ENCODE results near the gene SPATA16.
"Not testable (repeated sequence)": the region's sequence is repeated elsewhere in the genome, so short reads cannot be mapped to it uniquely, and the experiment has no call there.

SPATA16 gene

DNA sequence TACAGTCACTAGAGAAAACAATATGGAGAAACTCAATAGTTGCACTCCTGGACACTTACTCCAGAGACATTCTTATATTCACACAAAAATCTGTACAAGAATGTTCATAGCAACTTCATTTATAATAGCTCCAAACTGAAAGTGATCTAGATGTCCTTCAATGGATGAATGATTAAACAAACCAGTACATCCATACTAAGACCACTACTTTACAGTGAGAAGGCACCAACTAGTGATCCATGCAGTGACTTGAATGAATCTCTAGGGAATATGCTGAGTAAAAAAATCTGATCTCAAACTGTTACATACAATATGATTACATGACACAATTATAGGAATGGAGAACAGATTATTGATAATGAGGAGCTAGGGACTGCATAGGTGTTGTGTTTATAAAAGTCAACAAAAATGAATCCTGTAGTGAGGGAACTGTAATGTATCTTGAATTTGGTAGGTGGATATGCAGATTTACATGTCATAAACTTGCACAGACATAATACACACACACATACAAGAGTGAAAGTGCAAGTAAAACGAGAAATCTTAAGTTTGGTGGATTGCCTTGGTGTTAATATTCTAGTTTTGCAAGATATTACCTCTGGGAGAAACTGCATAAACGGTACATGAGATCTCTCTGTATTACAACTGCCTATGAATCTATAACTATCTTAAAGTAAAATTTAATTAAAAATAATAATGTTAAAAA lies 85.7 kb downstream of the SPATA16 start:
- no peak for DNase-seq

DNA sequence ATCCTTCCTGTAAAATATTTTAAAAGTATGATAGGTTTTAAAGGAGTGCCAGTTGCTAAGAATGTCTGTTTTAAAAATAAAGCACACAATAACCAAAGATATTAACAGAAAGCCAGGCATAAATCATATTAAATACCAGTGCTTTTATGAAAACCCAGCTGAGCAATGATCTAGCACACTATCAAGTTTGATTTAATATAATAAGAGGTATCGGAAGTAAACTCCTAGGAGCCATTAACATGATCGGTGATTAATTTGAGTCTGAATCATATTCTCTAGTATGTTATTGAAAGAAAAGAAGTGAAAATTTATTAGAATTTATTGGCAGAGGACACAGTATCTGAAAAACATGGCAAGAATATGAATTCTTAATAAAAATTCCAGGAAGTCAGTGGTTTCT lies 91.7 kb downstream of the SPATA16 start:
- no peak for DNase-seq

DNA sequence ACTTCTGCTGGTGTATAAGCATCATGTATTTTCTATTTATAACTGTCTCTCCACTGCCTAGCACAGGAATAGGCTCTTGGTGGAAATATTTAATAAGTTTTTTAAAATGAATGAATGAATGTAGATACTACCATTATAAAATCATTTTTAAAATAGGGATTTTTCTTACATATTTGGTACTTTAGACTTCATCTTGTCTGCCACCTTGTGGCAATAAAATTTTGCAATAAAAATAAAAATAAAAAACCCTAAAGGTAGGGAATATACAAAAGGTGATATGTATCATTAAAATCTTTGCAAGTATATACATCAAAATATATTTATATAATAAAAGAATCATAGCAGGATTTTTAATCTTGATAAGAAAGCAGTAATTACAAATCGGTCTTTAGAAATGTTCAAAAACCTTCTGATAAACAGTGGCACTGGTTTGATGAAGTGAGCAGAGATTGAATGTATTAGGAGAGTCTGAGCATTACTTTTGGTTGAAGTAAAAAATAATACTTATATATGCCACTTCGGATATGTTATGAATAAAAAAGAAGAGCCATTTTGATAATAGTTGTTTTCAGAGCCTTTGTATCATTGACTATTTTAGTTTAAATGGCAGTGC lies 95.2 kb downstream of the SPATA16 start:
- no peak for DNase-seq

DNA sequence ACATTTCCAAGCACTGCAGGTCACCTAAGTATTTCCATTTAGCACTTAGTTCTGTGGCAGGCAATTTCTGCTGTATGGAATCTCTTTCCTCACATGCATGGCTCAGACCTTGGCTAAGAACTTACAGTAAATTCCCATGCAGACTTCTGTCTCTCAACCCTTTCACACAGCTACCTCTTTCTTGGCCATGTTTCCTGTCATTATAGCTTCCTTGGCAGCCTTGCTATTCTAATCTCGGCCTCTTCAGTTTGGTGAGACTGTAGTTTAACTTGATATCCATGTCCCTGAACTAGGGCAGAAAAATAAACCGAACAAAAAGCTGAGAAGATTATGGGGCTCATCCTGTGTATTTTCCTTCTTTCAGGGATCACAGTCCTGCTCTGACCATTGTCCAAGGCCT lies 96.0 kb downstream of the SPATA16 start:
- no peak for DNase-seq

DNA sequence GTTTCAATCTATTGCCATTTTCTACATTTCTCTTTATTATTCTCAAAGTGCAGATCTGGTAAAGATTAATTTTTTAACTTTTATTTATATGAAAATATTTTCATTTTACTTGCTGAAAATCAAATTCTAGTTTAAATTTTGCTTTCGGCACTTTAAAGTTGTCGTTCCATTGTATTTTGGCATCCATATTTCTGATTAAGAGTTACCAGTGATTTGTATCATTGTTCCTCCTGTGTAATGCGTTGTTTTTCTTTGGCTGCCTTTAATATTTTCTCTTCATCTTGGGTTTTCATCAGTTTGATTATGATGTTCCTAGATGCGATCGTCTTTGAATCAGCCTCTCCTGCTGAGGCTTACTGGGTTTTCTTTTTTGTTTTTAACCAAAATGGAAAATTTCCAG lies 97.3 kb downstream of the SPATA16 start:
- DNase-seq: no peak

DNA sequence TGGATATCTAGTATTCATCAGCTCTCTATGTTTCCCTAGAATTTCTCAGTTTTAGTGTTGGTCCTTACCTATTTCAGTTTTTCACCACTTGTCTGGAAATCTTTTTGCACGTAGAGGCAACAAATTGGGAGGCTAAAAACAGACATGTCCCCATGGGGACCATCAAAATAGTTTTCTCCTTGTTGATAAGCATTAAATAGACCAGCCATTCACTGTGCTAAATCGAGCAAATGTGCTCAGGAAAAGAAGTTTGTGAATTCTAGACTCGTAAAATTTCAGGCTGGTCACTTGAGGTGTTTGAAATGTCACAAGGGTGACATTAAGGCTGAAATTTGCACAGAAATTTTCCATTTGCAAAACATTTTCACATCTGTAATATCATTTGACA lies 102.6 kb downstream of the SPATA16 start:
- DNase-seq: no peak

DNA sequence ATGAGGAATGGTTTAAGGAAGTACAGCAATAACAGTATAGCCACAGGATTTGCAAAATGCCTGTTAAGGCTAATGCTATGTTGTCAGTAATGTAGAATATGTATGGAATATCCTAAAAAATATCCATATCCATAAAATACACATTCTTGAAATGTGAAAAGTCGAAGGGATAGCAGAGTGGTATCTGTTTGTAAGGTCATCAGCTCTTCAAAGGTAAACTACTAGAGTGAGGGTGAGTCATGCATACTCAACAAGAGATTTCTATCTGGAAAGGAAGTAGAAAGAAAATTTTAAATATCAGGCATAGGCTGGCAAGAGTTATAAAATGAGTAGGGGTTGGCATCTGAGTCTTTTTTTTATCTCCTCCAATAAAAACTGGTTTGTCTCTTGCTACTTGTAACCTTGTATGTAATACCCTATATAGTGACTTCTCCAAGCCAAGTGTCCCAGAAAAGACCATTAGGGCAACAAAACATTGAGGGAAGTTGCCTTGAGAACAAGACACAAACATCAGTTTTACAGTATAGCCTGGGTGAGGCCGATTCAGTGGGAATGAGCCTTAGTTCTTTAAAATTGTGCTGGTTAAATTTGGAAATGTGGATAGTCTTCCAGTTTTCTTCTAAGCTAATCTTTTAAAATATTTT lies 103.1 kb downstream of the SPATA16 start:
- no peak for DNase-seq

DNA sequence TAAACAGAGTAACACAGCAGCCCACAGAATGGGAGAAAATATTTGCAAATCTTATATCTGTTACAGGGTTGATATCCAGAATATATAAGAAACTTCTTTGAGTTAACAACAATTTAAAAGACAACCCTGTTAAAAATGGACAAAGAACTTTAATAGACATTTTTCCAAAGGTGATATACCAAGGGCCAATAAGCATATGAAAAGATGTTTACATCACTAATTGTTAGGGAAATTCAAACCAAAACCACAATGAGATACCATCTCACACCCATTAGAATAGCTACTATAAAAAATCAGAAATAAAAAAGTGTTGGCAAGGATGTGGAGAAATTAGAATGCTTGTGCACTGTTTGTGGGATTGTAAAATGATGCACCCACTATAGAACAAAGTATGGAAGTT lies 110.8 kb downstream of the SPATA16 start:
- no peak for DNase-seq

DNA sequence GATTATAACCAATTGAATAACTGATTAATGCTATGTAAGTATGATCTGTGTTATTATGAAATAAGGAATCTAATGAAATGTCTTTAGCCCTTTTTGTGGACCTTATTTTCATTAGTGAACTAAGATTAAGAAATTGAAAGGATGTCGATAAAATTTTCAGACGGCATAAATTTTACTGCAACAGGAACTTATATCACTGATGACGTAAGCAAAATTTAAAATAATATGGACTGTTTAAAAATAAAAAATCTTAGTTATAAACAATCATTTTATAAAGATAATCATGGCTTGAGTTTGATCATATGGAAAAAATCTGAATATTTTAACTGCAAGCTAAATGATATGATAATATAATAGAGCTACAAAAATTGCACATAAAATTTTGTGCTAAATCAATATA lies 112.7 kb downstream of the SPATA16 start:
- no peak for DNase-seq

DNA sequence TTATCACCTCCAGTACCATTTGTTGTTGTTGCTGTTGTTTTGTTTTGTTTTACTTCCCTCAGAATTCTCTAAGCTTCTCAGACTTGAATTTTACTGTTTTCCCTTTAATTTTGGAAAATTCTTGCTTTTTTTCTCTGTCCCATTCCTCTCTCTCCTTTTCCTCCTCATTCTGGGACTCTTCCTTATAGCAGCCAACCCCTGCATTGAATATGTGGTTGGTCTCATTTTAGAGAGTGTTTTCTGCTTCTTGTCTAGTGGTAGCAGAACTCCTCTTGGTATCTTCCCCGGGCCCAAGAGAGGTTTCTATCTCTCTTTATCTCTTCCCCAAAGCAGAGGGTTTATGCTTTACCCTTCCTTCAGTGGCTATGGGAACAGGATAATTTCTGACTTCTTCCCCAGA lies 113.6 kb downstream of the SPATA16 start:
- DNase-seq: no peak

DNA sequence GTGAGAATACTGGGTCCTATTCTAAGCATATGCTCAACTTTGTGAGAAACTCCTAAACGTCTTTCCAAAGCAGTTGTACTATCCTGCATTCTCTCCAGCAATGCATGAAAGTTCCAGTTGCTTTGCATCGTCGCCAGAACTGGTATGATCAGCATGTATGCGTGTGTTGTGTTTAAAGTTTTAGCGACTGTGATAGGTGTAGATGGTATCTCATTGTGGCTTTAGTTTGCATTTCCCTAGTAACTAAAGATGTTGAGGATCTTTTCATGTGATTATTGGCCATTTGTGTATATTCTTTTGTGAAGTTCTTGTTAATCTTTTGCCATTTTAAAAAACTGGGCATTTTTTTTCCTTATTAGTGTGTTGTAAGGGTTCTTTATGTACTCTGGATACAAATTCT lies 115.1 kb downstream of the SPATA16 start:
- no peak for DNase-seq

DNA sequence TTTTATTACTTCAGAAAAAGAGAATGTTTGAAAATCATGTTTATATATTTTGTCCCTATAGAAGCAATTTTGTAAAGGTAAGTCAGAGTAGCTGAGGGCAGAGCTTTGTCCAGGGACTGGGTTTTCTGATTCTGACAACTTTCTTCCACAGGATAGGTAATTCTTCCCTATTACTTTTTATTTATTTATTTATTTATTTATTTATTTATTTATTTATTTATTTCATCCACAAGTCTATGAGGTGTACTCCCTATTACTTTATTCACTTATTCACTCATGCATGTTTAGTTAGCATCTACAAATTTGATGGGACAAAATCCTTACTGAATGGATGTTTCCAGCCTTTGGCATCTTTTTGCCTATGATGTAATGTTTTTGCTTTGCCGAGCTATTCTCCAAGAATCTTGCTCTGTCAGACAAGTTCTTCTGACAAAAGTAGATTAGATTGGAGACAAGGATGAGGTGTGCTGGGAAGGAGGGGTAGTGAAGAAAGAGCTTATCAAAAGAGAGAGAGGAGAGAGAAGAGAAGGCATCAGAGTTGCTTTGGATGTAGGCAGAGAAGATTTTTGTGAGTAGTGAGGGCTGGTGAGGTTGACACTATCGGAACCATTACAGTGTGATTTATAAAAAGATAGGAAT lies 119.4 kb downstream of the SPATA16 start:
- no peak for DNase-seq

DNA sequence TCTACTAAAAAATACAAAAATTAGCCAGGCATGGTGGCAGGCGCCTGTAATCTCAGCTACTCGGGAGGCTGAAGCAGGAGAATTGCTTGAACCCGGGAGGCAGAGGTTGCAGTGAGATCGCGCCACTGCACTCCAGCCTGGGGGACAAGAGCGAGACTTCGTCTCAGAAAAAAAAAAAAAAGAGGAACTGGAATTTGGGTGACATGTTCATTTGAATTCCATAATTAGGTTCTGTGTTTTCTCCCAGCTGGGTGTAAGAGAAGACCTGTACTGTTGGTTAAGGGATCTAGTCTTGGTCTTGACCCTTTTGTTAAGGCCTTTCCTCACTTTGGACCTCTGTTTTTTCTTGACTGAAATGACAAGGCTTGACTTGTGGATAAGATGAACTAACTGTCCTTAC lies 120.9 kb downstream of the SPATA16 start:
- DNase-seq: not testable (repeated sequence)

DNA sequence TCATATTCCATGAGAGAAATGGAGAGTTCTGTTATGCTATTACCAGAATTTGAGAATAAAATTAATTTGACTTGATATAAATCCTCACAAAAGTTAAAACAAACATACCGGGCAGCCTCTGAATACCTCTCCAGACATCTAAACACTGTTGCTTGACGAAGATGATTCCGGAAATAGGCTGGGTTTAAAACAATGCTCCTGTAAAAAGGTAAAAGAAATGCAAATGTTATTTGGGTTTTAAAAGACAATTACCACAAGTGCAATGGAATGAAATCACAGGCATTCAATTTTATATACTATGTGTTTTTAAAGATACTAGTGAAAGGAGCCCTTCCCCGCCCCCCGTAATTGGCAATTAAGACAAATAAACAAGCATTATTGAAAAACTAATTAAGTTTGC lies 121.7 kb downstream of the SPATA16 start:
- no peak for DNase-seq

DNA sequence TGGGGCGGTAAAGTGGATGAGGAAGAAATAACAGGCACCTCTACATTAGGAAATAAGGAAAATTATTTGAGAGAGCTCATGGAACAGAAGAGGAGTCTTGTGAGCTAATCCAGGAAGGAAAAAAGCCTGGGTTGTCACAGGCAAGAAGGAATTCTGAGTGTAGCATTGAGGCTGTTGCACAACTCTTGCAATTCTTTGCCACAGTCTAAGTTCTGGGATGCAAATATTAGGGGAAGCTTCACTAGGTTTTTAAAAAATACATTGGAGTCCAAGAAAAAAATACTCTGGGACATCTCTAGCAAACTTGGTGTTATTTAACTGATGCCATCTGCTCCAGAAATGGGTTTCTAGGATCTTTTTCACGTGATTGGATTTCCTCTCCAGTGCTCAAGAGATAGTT lies 122.3 kb downstream of the SPATA16 start:
- DNase-seq: no peak

DNA sequence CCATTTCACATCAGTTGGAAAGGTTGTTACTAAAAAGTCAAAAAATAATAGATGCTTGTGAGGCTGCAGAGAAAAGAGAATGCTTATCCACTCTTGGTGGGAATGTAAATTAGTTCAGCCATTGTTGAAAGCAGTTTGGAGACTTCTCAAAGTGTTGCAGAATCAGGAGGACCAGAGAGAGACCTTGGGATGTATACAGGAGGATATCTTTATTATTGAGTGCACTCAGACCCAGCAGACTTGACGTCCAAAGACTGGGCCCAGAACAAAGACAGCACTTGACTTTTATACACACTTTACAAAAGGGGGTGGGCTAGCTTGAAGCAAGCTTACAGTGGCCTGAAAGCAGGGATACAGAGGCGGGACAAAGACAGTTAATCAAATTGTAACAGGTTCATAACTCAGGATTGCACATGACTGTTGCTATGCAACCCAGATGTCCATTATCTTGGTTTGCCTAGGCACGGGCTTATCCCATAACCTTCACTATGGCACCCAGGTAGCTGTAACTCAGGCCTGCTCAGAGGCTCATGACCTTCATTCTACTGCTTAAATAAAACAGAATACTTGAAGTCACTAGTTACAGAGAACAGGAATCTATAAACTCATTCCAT lies 127.7 kb downstream of the SPATA16 start:
- DNase-seq: no peak

DNA sequence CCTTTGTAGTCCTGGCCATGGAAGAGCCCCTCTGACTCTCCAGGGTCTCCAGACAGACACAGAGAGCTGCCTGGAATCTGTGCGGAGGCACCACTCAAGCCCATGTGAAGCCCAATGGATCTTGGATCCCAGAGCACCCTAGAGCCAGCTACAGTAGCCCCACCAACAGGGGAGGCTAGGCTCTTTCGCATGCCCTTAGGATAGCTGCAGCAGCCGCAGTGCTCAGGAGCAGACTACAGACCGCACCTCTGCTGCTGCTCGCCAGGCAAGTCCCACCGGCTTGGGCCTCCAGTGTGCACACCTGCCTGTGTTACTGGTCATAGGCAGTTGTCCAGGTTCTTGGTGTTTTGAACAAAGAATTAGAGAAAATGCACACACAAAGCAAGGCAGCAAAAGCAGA lies 131.6 kb downstream of the SPATA16 start:
- no peak for DNase-seq

DNA sequence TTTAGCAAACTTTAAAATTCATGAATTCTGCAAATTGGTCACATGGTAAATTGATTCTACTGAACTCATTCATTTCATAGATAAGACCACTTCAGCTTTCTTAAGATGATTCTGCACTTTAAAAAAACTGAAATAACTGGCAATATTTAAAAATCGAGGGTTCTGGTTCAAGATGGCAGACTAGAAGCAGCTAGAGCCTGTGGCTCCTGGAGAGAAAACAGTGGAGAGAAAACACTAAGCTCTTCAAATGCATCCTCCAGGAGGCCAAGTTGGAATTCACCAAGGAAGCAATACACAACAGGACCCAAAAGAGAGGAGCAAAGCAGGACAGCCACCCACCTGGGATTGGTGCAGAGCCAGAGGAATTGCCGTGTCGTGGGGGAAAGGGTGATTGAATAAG lies 132.1 kb downstream of the SPATA16 start:
- DNase-seq: no peak

DNA sequence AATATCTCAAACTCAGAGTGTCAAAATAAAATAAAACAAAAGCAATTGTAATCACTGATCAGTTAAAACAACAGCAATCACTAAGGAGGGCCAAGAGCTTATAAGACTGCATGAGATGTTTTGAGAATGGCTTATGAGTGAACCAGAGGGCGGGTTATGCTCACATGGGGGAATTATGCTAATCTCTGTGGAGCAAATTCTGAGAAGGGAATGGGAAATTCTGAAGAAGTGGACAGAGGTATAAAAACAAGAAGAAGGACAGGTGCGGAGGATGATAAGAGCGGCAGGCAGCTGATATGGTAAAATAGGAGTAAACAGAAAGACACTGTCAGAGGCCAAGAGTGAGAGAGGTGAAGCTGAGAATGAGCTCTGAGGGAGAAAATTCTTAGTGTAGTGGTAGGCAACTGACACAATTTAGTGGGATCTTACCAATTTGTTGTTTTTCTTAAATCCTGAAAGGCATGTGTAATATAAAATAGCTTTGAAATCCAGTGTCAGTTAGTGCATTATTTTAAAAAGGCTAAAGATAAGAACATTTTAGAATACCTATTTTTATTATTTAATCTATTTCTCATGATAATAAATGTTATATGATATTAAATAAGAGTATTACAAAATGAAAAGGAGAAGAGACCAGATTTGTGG lies 133.8 kb downstream of the SPATA16 start:
- DNase-seq: no peak

DNA sequence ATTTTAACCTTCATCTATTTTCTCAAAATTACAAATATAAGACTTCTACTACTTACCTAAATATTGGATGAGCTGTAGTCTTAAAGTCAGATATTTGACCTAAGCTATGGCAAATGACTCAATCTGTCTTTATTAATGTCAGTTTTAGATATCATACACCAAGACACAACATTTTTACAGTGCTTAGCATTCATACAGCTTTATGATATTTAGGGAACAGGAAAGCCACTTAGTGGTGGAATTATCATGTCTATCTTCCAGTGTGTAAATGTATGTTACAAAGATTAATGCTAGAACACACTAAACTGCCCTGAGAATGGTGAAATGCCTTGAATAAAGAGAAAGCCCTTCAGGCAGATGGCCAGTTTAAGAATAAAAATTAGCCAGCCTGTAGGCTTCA lies 135.0 kb downstream of the SPATA16 start:
- DNase-seq: no peak

DNA sequence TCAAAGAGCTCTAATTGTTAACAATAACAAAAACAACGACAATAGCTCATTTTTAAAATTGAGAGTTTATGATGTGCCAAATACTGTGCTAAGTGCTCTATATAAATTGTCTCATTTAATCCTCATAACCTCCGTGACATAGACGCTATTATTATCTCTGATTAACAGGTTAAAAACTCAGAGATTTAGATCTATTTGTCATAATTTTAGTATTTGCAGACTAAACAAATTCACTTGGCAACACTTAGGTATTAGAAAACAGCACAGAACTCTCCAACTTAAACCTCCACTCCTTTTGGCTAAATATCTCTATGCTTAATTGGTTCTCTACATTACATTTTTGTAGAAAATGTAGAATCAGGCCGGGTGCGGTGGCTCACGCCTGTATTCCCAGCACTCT lies 136.4 kb downstream of the SPATA16 start:
- no peak for DNase-seq

DNA sequence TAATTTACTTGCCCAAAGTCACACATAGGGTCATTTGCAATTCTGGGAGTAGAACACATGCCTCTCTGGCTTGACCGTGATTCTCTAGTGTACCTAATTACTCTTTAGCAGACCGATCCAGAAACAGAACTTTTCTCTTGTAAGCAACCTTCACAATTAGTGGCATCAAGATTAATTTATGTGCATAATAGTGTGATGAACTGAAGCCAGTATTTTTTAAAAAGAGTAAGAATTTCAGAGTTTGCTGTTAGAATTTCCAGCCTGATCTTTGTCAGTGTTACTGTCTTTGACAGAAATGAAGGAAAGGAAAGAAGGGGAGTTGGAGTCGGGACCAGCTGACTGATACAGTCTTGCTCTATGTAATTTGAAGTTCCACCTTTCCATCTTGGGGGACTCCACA lies 137.1 kb downstream of the SPATA16 start:
- DNase-seq: no peak

DNA sequence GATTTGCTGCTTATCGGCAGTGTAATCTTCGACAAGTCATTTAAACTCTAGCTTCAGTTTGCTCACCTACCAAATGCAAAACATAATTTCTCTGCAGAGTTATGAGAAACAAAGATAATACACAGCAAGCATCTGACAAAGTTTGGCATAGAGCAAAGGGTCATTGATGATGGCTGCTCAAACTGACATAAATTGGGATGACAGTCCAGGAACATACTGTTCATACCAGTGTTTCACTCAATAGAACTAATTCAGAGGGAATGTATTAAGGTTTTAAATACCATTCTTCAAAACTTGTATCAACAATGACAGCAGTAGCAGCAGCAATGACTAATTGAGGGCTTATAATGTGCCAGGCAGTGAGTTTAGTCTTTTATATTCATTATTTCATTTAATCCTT lies 137.6 kb downstream of the SPATA16 start:
- no peak for DNase-seq
